Thoracic aorta (tissue), 2 donors: Measurements from ENCODE around the gene CFAP97D1. TPM values are rescaled to one million over a fixed set of nuclear protein-coding genes. Genes with fewer than 3 reads are reported as not detected.

Experiments used
- ATAC-seq: fragments of 150-250 bp; one replicate; pipeline ENCODE4 v1.8.0; 2017; ENCODE audit warnings: low read depth; ENCODE audit not compliant: insufficient number of reproducible peaks, low FRiP score
- DNase-seq: peaks from one replicate; pipeline ENCODE4 v3.0.0-alpha.2; 2020; ENCODE audit warnings: low spot score
- H3K27ac ChIP-seq, 2 donors: fragments of 200-600 bp; sonication (generic); 1 replicate in 1 of 2; 2 replicates in 1 of 2; pipeline ENCODE4 v1.5.1; 2016; ENCODE audit warnings: mild to moderate bottlenecking in 2 of 2, moderate library complexity in 2 of 2
- H3K27me3 ChIP-seq: fragments of 200-600 bp; sonication (generic); replicated peaks from 2 replicates; pipeline ENCODE4 v1.6.0; 2016; ENCODE audit warnings: mild to moderate bottlenecking; ENCODE audit not compliant: insufficient read depth
- H3K36me3 ChIP-seq: fragments of 200-600 bp; sonication (generic); one replicate; pipeline ENCODE4 v1.5.1; 2016
- H3K4me1 ChIP-seq, 2 donors: fragments of 200-600 bp; sonication (generic); 1 replicate in 1 of 2; 2 replicates in 1 of 2; pipeline versions ENCODE4 v1.5.1 to v1.6.0; 2016; ENCODE audit warnings: low read depth in 2 of 2, mild to moderate bottlenecking in 1 of 2; ENCODE audit not compliant: control insufficient read depth in 1 of 2
- H3K4me3 ChIP-seq: fragments of 200-600 bp; sonication (generic); 2 replicates; pipeline ENCODE4 v1.5.1; 2016; ENCODE audit warnings: mild to moderate bottlenecking
- H3K9me3 ChIP-seq: fragments of 200-600 bp; sonication (generic); 2 replicates; pipeline ENCODE4 v1.5.1; 2016
- total RNA-seq, 2 donors: library from RNA; depleted of rRNA; stranded (reverse); fragments of >200 nt; gene quantifications; one replicate each; pipeline versions ENCODE4 v1.1.0 to v1.2.3, GENCODE V29; 2016
- TF ChIP-seq, protein P1 (sequence below): fragments of 200-600 bp; sonication (generic); IDR thresholded peaks from one replicate; pipeline ENCODE4 v1.5.1; 2019; ENCODE audit warnings: antibody characterized with exemption

CFAP97D1 gene
- total RNA-seq, 2 donors from 2014 or later, result not detected

DNA sequence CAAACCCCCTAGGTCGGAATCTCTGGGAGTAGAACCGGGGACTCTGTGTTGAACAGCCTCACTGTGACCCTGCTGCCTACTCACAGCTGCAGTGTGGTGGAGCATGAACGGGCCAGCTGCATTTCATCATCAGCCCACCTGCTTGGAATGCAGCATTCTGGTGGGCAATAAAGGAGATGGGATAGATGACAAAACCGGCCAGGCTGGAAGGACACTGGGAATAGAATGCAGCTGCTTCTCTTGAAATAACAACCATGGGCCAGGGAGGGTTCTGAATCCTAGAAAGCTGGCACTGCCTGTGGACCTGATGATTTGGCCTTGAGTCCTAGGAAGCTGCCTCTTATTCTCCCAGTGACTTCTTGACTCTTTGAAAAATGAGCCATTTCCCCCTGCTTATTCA lies 23.5 kb downstream of the CFAP97D1 start:
- TF ChIP-seq, protein P1, sequence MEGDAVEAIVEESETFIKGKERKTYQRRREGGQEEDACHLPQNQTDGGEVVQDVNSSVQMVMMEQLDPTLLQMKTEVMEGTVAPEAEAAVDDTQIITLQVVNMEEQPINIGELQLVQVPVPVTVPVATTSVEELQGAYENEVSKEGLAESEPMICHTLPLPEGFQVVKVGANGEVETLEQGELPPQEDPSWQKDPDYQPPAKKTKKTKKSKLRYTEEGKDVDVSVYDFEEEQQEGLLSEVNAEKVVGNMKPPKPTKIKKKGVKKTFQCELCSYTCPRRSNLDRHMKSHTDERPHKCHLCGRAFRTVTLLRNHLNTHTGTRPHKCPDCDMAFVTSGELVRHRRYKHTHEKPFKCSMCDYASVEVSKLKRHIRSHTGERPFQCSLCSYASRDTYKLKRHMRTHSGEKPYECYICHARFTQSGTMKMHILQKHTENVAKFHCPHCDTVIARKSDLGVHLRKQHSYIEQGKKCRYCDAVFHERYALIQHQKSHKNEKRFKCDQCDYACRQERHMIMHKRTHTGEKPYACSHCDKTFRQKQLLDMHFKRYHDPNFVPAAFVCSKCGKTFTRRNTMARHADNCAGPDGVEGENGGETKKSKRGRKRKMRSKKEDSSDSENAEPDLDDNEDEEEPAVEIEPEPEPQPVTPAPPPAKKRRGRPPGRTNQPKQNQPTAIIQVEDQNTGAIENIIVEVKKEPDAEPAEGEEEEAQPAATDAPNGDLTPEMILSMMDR, result no peak
- H3K4me1 ChIP-seq, result no peaks in the 10 kb centered on the region
- DNase-seq (no peak), ATAC-seq (no peak)
- no peaks in the 10 kb centered on the region for H3K27me3 ChIP-seq
- H3K27ac ChIP-seq, result no peak overlapping the region
- H3K36me3 ChIP-seq, result peaks cover 9% of the 10 kb centered on the region
- no peak overlapping the region for H3K4me3 ChIP-seq
- no peaks in the 10 kb centered on the region for H3K9me3 ChIP-seq

DNA sequence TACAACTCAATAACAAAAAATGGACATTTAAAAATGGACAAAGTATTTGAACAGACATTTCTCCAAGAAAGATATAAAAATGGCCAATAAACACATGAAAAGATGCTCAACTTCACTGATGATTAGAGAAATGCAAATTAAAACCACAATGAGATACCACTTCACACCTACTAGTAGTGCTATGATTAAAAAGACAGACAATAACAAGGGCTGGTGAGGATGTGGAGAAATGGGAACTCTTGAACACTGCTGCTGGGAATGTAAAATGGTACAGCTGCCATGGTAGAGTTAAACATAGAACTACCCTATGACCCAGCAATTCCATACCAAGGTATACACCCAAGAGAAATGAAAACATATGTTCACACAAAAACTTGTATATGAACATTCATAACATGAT lies 24.9 kb downstream of the CFAP97D1 start:
- no peak for ATAC-seq
- TF ChIP-seq, protein P1, result no peak
- H3K4me3 ChIP-seq, result no peak overlapping the region
- no peak for DNase-seq
- H3K27ac ChIP-seq, result no peak overlapping the region
- no peaks in the 10 kb centered on the region for H3K4me1 ChIP-seq
- no peaks in the 10 kb centered on the region for H3K27me3 ChIP-seq
- H3K9me3 ChIP-seq, result no peaks in the 10 kb centered on the region
- peaks cover 16% of the 10 kb centered on the region for H3K36me3 ChIP-seq

DNA sequence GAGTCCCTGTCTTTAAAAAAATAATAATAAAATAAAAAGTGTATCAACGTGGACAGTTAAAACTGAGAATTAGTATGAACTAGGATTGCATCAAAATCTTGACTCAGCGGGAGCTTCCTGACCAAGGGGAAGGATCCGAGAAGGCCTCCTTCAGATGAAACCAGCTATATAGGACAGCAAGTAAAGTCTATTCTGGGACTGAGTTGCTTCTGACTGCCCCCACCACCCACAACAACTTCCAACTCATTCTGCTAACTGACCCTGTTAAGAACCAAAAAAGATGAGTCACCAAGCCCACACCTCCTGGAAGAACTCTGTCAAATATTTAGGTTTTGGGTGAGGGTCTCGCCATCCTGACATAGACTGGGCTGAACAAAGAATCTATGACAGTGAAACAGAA lies 27.8 kb downstream of the CFAP97D1 start:
- Histone ChIP-seq H3K9me3 (no peaks in the 10 kb centered on the region), H3K4me1 (no peaks in the 10 kb centered on the region), H3K36me3 (peaks cover 19% of the 10 kb centered on the region), H3K27me3 (no peaks in the 10 kb centered on the region), H3K4me3 (no peak overlapping the region), H3K27ac (no peak overlapping the region)
- DNase-seq, result no peak
- ATAC-seq, result no peak
- TF ChIP-seq, protein P1, result no peak

DNA sequence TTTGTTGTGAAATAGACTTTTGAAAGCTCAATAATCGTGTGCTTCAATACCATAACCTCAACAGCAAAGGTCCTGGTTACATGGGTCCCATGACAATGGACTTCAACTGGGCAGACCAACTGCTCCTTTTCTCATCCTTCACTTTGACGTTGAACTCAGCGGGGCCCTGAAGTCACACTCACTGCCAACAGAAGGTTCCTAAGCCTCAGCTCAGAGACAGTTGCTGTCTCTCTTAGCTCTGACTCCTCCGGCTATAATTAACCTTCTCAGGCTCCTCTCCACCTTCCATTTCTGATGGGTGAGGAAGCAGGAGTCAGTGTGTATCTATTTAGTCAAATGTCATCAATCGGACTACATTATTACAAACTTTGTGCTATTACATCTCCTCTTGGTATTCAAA lies 28.9 kb downstream of the CFAP97D1 start:
- Histone ChIP-seq H3K36me3 (peaks cover 27% of the 10 kb centered on the region), H3K4me3 (no peak overlapping the region)
- ATAC-seq, result no peak

DNA sequence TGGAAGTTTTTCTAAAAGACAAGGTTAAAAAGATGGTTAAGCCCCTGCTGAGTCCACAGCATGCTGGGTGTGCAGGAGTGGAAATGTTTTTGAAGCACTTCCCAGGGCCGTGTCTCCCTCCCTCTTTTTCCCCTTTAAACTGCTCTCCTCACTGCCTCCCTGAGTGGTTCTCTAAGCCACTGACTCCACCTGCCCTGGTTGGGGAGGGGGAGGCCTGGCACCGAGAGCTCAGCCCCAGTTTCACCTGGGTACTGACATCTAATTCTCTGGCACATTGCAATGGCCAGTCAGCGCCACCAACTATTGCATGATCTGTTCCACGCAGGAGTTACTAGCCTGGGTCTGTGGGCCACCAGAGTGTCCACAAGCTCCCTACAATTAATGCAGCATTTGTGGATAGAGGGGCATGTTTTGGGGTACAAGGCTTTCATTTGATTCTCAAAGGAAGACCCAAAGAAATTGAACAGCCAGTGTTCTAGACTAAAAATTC lies 30.0 kb downstream of the CFAP97D1 start:
- no peak for DNase-seq
- peaks cover 29% of the 10 kb centered on the region for H3K36me3 ChIP-seq

More for the DNA sequence above, 28.9 kb downstream of the CFAP97D1 start:
- H3K27ac ChIP-seq, result no peak overlapping the region
- no peaks in the 10 kb centered on the region for H3K4me1 ChIP-seq
- no peaks in the 10 kb centered on the region for H3K9me3 ChIP-seq
- no peak for DNase-seq
- TF ChIP-seq, protein P1, result no peak
- H3K27me3 ChIP-seq, result no peaks in the 10 kb centered on the region

More for the DNA sequence above, 30.0 kb downstream of the CFAP97D1 start:
- Histone ChIP-seq H3K27ac (no peak overlapping the region), H3K27me3 (no peaks in the 10 kb centered on the region), H3K4me3 (no peak overlapping the region), H3K9me3 (no peaks in the 10 kb centered on the region), H3K4me1 (peaks cover 0 to 5% of the 10 kb centered on the region in 2 donors)
- TF ChIP-seq, protein P1, result no peak
- ATAC-seq, result no peak
